Inflammatory macrophage treated with lipopolysaccharide for 4 hours (primary cell): Measurements from ENCODE around the gene SLC15A2.
A peak's percentile ranks its signal among the peaks of the same experiment; 100 is the strongest.
"Not testable (repeated sequence)": the region's sequence is repeated elsewhere in the genome, so short reads cannot be mapped to it uniquely, and the experiment has no call there.

Experiments
- DNase-seq: peaks from one replicate; pipeline ENCODE4 v3.0.0-alpha.2; 2020

The SLC15A2 gene, protein sequence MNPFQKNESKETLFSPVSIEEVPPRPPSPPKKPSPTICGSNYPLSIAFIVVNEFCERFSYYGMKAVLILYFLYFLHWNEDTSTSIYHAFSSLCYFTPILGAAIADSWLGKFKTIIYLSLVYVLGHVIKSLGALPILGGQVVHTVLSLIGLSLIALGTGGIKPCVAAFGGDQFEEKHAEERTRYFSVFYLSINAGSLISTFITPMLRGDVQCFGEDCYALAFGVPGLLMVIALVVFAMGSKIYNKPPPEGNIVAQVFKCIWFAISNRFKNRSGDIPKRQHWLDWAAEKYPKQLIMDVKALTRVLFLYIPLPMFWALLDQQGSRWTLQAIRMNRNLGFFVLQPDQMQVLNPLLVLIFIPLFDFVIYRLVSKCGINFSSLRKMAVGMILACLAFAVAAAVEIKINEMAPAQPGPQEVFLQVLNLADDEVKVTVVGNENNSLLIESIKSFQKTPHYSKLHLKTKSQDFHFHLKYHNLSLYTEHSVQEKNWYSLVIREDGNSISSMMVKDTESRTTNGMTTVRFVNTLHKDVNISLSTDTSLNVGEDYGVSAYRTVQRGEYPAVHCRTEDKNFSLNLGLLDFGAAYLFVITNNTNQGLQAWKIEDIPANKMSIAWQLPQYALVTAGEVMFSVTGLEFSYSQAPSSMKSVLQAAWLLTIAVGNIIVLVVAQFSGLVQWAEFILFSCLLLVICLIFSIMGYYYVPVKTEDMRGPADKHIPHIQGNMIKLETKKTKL

GRCh38 chr3:121894301-121894990 lies at the start of gene SLC15A2:
Gene SLC15A2, plus strand, starts transcription at chr3:121894401. Its CDS starts 76 bp downstream, at chr3:121894477.
- DNase-seq: no peak

DNA sequence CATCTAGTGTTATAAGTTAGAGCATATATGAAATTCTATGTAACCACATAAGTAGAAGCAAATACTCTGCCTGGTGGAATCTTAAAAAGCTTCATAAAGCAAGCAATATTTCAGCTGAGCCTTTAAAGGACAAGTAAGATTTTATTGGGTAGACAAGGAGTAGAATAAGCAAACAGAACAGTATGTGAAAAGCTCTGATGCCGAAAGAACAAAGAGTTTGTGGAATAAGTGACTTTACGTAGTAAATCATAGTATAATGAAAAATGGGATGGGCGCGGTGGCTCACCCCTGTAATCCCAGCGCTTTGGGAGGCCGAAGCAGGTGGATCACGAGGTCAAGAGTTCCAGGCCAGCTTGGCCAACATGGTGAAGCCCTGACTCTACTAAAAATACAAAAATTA lies 49.3 kb upstream of the SLC15A2 start:
- DNase-seq: no peak

GRCh38 chr3:121852256-121852655 lies 41.9 kb upstream of the SLC15A2 start:
- no peak for DNase-seq

DNA sequence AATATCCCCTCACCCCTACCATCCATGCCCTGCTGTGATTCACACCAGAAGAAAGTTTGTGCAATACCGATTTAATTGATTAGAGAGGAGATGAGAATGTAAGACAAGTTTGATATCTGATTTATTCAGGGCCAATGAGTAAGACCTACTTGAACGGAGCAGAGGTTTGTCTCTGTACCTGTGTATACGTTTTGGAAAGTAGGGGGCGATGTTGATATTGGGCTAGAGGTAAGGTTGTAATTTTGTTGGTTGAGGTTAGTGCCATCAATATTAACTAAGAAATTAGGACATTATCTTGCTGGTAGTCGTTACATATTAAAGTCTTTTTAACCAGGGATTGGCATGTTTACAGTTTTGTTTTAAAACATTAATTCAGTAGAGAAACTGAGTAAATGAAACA lies 38.6 kb upstream of the SLC15A2 start:
- DNase-seq: no peak

DNA sequence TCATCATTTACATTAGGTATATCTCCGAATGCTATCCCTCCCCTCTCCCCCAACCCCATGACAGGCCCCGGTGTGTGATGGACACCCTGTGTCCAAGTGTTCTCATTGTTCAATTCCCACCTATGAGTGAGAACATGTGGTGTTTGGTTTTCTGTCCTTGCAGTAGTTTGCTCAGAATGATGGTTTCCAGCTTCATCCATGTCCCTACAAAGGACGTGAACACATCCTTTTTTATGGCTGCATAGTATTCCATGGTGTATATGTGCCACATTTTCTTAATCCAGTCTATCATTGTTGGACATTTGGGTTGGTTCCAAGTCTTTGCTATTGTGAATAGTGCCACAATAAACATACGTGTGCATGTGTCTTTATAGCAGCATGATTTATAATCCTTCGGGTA lies 36.4 kb upstream of the SLC15A2 start:
- DNase-seq: not testable (repeated sequence)

- not testable (repeated sequence) for DNase-seq
Measured at GRCh38 chr3:121863247-121863646, 31.0 kb upstream of the SLC15A2 start.

DNA sequence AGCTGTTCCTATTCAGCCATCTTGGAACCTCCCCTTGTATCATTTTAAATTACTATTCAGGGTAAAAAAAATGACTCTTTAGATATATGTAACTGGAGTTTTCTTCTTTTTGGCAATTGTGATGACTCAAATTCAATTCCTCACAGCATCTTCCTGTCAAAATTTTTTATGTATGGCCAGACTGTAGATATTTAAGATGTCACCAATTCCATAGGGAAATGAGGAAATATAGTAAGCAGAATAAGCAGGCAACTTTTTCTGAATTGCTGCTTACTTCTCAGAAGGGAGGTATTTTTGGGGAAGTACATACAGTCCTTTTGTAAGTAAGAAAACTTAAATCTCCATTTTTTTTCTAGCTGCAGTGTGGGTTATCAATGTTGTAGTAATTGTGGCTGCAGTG lies 30.4 kb upstream of the SLC15A2 start:
- DNase-seq: peak; percentile 78

DNA sequence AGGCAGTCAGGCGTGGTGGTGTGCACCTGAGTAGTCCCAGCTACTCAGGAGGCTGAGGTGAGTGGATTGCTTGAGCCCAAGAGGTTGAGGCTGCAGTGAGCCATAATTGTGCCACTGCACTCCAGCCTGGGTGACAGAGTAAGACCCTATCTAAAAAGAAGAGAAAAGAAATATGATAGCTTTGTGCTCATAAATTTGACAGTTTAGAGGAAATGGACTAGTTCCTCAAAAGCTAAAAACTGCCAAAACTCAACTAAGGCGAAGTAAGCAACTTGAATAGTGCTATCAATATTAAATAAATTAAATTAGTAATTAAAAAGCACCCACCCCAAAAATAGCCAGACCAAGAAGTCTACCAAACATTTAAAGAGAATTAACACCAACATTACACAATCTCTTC lies 24.5 kb upstream of the SLC15A2 start:
- peak; percentile 19 for DNase-seq

DNA sequence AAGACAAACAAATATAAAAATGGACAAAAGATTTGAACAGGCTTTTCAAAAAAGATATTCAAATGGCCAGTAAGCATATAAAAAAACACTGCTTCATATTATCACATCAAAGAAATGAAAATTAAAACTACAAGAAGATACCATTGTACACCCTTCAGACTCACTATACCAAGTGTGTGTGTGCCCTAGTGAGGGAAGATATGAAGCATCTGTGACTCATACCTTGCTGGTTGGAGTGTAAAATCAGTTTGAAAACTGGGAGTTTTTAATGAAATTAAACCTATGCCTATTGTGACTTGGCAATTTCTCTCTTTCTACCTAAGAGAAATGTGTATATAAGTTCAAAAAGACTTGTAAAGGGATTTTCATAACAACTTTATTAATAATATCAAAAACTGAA lies 23.5 kb upstream of the SLC15A2 start:
- DNase-seq: no peak

DNA sequence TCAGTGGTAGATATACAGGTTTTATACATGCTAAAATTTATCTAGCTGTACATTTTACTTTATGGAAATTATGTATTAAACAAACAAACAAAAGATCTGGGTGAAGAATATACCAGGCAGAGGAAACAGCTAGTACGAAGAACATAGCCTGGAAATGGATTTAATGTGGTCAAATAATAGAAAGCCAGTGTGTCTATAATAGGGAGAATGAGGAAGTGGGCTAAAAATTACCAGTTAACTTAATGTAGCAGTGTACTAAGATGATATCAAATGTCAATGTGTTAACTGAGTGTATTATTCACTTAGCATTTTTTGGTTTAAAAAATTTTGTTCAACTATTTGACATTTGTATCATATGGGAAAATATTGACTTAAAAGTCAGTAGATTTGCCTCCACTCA lies 22.8 kb upstream of the SLC15A2 start:
- peak; percentile 19 for DNase-seq

DNA sequence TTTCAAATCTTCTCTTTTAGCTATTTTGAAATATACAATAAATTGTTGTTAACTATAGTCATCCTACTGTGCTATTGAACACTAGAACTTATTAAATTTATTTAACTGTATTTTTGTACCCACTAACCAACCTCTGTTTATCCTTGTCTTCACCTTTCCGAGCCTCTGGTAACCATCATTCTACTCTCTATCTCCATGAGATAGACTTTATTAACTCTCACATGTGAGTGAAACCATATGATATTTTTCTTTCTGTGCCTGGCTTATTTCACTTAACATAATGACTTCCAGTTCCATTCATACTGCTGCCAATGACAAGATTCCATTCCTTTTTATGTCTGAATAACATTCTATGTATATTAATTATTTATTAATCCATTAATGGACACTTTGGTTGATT lies 15.8 kb upstream of the SLC15A2 start:
- no peak for DNase-seq

GRCh38 chr3:121883507-121883906 lies 10.7 kb upstream of the SLC15A2 start:
- peak; percentile 66 for DNase-seq

DNA sequence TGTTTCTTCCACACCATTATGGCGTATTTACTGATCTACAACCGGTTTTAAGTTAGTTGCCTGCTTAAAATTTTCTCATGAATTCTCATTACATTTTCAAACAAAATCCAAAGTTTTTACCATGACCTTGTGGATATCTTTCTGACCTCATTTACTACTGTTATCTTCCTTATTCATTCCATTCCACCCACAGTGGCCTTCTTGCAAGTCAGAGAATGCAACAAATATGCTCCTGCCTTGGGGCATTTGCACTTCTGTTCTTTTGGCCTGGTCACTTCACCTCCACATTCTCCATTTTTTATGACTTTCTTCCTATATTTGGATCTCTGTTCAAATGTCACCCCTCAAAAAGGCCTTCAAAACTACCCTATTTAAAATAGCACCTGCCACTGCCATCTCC lies 8.8 kb upstream of the SLC15A2 start:
- no peak for DNase-seq

GRCh38 chr3:121895121-121895520 lies 920 bp downstream of the SLC15A2 start:
- no peak for DNase-seq

- DNase-seq: no peak
Measured at GRCh38 chr3:121895736-121896135, 1.5 kb downstream of the SLC15A2 start.

DNA sequence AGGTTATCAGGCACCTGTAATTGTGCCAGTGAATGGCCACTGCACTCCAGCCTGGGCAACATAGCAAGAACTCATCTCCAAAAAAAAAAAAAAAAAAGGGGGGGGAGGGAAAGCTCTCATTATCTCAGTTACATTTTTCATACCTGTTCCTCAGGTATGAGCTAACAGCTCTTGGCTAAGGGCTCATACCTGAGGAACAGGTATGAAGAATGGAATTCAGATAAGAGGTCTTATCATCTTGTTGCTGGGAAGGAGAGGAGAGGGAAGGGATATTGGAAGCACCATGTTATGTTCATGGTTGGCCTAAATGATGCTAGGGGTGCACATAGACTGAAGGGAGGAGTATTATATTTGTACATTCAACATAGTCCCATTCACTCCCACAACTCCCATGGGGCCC lies 2.6 kb downstream of the SLC15A2 start:
- no peak for DNase-seq

DNA sequence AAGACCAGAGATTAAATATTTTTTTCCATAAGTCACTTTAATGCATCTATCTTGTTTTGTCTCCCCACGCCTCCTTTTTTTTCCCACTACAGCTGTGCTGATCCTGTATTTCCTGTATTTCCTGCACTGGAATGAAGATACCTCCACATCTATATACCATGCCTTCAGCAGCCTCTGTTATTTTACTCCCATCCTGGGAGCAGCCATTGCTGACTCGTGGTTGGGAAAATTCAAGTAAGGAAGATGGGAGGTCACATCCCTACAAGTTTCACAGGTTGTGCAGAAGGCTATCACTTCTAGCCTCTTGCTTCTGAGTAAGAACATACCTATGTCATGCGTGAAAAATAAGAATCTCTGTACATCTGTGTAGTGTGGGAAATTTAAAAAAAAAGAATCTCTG lies 3.1 kb downstream of the SLC15A2 start:
- no peak for DNase-seq

DNA sequence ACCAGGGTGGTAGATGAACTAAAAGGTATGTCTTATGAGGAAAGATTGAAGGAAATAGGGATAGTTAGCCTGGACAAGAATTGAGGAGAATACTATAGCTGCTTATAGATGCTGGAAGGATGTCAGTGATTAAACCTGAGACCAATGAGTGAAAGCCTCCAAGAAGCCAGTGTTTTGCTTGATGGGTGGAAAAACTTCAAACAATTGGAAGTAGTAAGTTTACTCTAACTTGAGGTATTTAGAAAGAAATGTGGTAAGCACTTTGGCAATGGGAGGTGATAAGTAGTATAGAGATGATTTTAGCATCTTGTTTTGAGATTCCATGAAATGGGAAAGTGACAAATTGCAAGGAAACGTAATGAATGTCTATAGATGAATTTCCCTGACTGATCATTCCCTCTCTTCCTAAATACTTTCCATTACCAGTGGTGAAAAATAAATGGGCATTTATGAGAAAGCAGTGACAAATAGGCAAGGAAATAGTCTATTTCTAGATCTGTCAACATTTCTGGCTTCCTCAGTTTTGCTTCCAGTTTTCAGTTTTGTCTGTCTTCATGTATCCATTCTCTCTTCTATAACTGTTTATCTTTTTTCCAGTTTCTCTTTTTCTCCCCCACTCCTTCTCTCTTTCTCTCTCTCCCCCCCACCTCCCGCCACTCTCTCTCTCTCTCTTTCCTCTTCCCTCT lies 19.2 kb downstream of the SLC15A2 start:
- peak; percentile 56 for DNase-seq

- peak; percentile 30 for DNase-seq
Measured at GRCh38 chr3:121914081-121914998, 20.1 kb downstream of the SLC15A2 start.

DNA sequence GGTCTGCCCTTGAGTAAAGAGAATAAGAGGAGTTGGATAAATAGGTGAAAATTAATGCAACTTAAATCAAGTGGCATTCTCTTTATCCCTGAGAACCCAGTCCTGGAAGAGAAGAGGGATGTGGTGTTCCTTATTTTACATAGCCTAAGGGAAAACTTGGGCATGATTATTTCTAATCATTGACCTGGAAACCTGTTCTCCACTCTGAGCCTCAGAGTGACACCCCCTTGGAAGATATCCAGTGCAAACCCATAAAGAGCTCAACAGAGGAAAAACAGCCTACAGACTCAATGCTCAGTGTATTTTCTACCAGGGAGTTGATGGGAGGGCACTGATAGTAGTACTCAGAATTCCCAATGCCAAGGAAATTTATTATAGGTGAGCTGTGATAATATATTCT lies 22.0 kb downstream of the SLC15A2 start:
- DNase-seq: no peak

DNA sequence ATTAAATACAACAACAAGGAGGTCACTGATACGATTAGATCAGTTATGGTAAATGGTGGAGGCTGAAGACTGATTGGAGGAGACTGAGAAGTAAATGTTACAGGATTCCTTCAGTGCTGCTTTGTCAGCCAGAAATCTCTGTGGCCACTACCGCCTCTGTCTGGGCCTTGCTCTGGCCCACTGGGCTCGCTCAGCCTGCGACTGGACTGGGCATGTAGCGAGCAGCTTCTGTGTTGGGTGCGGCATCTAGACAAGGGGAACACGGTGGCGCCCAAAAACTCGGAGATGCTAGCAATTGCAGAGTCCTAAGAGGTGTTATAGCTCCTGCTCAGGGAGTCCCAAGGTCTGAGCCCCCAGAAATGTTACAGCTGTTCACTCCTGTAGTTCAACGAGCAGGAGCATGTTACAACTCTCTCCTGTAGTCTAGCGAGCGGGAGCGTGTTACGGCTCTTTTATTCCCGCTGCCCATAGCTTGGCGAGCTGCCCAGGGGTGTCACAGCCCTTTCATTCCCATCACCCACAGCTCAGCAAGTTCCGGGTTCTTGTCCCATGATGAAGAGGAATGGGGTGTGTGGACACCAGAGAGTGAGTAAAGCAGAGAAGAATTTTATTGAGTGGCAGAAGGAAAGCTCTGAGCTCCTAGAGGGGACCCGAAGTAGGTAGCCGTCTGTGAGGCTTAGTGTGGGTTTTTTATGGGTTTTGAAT lies 24.7 kb downstream of the SLC15A2 start:
- DNase-seq: no peak
